Esophagus muscularis mucosa (tissue), 3 donors: Measurements from ENCODE around the gene ZNF493.

Experiments
- CTCF ChIP-seq, 3 experiments: fragments of 200-600 bp in 2 of 3; fragments of 450-650 bp in 1 of 3; sonication (generic) in 2 of 3; IDR thresholded peaks; one replicate each; pipeline ENCODE4 v1.5.1; 2017 to 2019; ENCODE audit warnings: antibody characterized with exemption in 3 of 3, mild to moderate bottlenecking in 2 of 3, moderate library complexity in 1 of 3
- EP300 ChIP-seq: sonication (generic); formaldehyde crosslinking; IDR thresholded peaks from one replicate; pipeline ENCODE4 v1.6.1; 2017; ENCODE audit warnings: antibody characterized with exemption

GRCh38 chr19:21468791-21469190, 71.9 kb downstream of the ZNF493 start:
- TF ChIP-seq CTCF (IDR thresholded peaks at IDR 0.05): no peak
- TF ChIP-seq EP300: no peak
